Measurements from ENCODE around the gene ZNF414. TPM values are rescaled to one million over a fixed set of nuclear protein-coding genes. Genes with fewer than 3 reads are reported as not detected.
A peak's percentile ranks its signal among the peaks of the same experiment; 100 is the strongest.
"Not testable (repeated sequence)": the region's sequence is repeated elsewhere in the genome, so short reads cannot be mapped to it uniquely, and the experiment has no call there.

Gene ZNF414
- total RNA-seq (2014; rRNA removed; shearing (Covaris generic)): 9.8 and 15.7 TPM in 2 replicates

GRCh38 chr19:8513687-8514504, at the start of gene ZNF414:
ZNF414 (minus strand) TSS chr19:8514167; CDS start chr19:8514046, 121 bp downstream.
- peak; percentile 89 for DNase-seq (ENCODE audit: low spot score)

- DNase-seq (ENCODE audit: low spot score): no peak
Measured at GRCh38 chr19:8561075-8561764, 47.3 kb upstream of the ZNF414 start.

- no peak for DNase-seq (ENCODE audit: low spot score)
Measured at GRCh38 chr19:8558325-8558724, 44.4 kb upstream of the ZNF414 start.

GRCh38 chr19:8557642-8558238, 43.8 kb upstream of the ZNF414 start:
- no peak for DNase-seq (ENCODE audit: low spot score)

GRCh38 chr19:8553729-8554128, 39.8 kb upstream of the ZNF414 start:
- DNase-seq (ENCODE audit: low spot score): not testable (repeated sequence)

- DNase-seq (ENCODE audit: low spot score): peak; percentile 45
Measured at GRCh38 chr19:8552810-8553209, 38.8 kb upstream of the ZNF414 start.

- no peak for DNase-seq (ENCODE audit: low spot score)
Measured at GRCh38 chr19:8550070-8550469, 36.1 kb upstream of the ZNF414 start.

GRCh38 chr19:8545743-8546142, 31.8 kb upstream of the ZNF414 start:
- DNase-seq (ENCODE audit: low spot score): no peak

GRCh38 chr19:8544168-8544567, 30.2 kb upstream of the ZNF414 start:
- no peak for DNase-seq (ENCODE audit: low spot score)

GRCh38 chr19:8539621-8540149, 25.7 kb upstream of the ZNF414 start:
- DNase-seq (ENCODE audit: low spot score): no peak

- no peak for DNase-seq (ENCODE audit: low spot score)
Measured at GRCh38 chr19:8537099-8537498, 23.1 kb upstream of the ZNF414 start.

GRCh38 chr19:8536282-8536681, 22.3 kb upstream of the ZNF414 start:
- DNase-seq (ENCODE audit: low spot score): no peak

- no peak for DNase-seq (ENCODE audit: low spot score)
Measured at GRCh38 chr19:8532225-8532624, 18.3 kb upstream of the ZNF414 start.

GRCh38 chr19:8531470-8531869, 17.5 kb upstream of the ZNF414 start:
- DNase-seq (ENCODE audit: low spot score): no peak

- no peak for DNase-seq (ENCODE audit: low spot score)
Measured at GRCh38 chr19:8530061-8530679, 16.2 kb upstream of the ZNF414 start.

GRCh38 chr19:8529369-8530006, 15.5 kb upstream of the ZNF414 start:
- DNase-seq (ENCODE audit: low spot score): no peak

- DNase-seq (ENCODE audit: low spot score): no peak
Measured at GRCh38 chr19:8528500-8528899, 14.5 kb upstream of the ZNF414 start.

- DNase-seq (ENCODE audit: low spot score): peak; percentile 60
Measured at GRCh38 chr19:8526345-8527091, 12.6 kb upstream of the ZNF414 start.

- no peak for DNase-seq (ENCODE audit: low spot score)
Measured at GRCh38 chr19:8525401-8525684, 11.4 kb upstream of the ZNF414 start.

GRCh38 chr19:8519388-8519787, 5.4 kb upstream of the ZNF414 start:
- DNase-seq (ENCODE audit: low spot score): no peak

- DNase-seq (ENCODE audit: low spot score): no peak
Measured at GRCh38 chr19:8518536-8518935, 4.6 kb upstream of the ZNF414 start.
